HG03064 (cell line): ENCODE data around the gene ANXA11.
A peak's percentile ranks its signal among the peaks of the same experiment; 100 is the strongest.
"Not testable (repeated sequence)": the region's sequence is repeated elsewhere in the genome, so short reads cannot be mapped to it uniquely, and the experiment has no call there.

Experiments
- ATAC-seq: cut with Tn5 transposase; IDR thresholded peaks from one replicate; pipeline ENCODE4 v1.9.1; 2021; ENCODE audit warnings: low read depth; ENCODE audit not compliant: unreplicated experiment

ANXA11 gene

DNA sequence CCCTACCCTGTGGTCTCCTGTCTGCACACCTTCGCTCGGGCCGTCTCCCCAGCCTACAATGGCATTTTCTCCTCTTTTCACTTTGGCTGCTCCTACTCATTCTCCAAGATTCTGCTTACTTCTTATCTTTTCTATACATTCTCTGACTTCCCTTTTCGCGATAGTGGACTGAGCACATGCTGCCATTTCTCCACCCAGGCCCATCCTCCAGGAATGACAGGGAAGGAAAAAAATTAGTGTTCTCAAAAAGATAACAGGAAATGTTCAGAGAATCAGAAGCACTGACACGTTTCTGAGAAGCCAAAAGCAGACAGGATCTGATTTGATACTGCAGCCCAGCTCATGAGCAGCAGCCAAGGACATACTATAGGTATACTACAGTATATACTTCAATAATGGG is 6.4 kb upstream of the ANXA11 start:
- no peak for ATAC-seq

DNA sequence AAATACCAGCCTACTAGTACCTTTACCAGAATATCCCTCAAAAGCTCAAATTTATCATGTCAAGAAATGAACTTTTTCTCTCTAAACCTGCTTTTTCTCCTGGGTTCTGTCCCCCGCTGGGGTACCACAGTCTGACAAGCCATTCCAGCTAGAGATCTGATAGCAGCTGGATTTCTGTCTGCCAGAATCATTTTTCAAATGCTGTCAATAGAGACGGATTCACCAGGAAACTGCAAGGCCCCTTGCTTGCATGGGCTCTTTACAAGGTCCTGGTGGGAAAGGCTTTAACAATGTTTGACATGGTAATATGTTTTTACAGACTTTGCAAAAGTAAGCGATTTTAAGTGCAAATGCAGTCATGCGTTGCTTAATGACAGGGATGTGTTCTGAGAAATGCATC is 4.9 kb upstream of the ANXA11 start:
- ATAC-seq: no peak

- no peak for ATAC-seq
Observed at GRCh38 chr10:80207768-80208370, 2.5 kb upstream of the ANXA11 start.

DNA sequence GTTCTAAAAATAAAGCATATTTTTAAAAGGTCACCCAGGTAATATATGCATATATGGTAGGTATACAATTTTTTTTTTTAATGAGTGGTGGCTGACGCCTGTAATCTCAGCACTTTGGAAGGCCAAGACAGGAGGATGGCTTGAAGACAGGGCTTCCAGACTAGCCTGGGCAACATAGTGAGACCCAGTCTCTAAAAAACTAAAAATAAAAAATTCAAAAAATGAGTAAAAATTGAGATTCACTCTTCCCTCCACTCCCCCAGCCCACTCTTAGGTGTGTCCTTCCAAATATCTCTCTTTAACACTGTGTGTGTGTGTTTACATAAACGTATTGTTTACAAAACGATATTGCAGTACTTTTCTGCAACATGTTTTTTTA is 929 bp upstream of the ANXA11 start:
- no peak for ATAC-seq

GRCh38 chr10:80204677-80205476 is 460 bp downstream of the ANXA11 start:
- peak; percentile 46 for ATAC-seq

GRCh38 chr10:80203835-80204676 is 1.3 kb downstream of the ANXA11 start:
- no peak for ATAC-seq

GRCh38 chr10:80202934-80203834 is 2.2 kb downstream of the ANXA11 start:
- ATAC-seq: peak; percentile 47

DNA sequence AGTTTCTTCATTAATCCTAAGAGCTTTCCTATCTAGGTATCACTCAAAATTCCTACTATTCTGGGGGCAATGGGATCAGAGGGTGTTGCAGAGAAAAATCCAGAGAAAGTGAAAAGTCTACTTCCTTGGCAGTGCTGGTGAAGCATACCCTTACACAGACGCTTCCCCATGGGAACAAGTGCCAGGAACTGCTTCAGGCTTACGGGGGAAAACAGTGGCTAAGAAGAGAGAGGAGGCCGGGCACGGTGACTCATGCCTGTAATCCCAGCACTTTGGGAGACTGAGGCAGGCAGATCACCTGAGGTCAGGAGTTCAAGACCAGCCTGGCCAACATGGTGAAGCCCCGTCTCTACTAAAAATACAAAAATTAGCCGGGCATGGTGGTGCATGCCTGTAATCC is 2.8 kb downstream of the ANXA11 start:
- not testable (repeated sequence) for ATAC-seq

DNA sequence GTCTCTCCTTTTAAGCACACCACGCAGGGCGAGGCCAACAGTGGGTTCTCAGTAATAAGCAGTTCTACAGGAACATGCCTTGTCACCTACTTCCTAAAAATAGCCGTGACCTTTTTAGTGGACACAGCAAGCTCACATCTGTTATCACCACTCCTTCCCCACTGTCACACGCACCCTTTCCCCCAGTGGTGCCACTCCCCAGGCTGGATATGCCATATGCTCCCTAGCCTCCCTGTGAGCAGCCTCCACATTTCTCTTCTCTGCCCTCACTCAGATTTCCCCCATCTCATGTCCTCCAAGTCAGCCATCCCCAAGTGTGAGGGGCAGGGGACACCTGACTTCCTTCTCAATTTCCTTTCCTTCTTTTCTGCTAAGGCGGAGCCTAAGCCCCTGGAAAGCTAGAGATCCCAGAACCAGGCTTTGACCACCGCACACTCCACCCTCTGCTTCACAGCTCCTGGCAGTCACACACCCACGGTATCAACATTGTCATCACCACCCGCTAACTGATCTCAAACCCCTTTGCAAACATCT is 3.7 kb downstream of the ANXA11 start:
- ATAC-seq: no peak

DNA sequence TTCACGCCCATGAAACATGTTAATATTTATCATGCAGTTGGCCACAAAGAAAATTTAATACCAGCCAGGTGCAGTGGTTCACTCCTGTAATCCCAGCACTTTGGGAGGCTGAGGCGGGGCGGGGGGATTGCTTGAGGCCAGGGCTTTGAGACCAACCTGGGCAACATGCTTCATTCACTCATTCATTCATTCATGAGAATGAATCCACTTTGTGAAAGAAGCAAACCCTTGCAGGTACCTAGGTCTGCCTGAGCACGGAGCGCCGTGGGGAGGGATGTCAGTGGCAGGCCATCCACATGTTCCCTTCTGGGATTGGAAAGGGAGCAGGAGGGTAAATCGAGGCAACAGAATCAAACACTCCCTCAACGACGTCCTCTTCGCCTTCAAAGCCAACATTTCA is 4.7 kb downstream of the ANXA11 start:
- ATAC-seq: no peak

- no peak for ATAC-seq
Observed at GRCh38 chr10:80200259-80200658, 5.1 kb downstream of the ANXA11 start.

GRCh38 chr10:80199828-80200227 is 5.5 kb downstream of the ANXA11 start:
- no peak for ATAC-seq

DNA sequence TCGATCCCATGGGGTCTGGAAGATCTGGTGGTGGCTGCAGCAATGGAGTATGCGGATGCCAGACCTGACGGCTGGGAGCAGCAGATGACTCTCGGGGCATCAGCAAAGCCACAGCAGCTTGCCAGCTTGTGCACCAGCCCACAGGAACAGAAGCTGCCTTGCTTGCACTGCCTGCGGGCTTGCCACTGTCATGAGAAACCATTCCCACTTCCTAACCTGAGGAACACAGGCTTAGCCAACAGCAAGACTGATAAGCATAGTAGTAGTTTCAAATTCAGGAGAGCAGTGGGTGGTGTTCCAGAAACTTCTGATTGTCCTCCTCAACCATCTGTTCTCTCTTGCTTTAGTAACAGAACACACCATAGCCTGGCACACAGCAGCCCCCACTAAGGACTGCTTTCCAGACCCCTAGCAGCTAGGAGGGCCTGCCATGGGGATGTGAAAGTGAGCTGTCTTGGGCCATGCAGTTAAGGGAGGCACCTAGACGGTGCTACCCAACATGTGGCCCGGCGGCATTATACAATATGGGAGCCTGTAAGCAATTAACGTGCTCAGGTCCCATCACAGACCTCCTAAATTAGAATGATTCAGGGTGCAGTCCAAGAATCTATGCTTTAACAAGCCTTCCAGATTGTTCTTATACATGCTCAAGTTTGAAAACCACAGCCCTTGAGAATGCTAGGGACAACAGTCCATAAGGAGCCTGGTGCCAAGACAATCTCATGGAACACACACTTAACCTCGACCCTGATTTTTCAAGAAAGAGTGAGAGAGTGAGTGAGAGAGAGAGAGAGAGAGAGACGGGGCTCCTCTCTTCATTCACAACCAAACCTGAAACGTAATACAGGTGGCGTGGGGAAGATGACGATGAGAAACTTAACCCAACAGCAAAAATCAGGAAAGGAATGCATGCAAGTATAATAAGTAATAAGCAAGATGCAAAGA is 7.1 kb downstream of the ANXA11 start:
- ATAC-seq: no peak

DNA sequence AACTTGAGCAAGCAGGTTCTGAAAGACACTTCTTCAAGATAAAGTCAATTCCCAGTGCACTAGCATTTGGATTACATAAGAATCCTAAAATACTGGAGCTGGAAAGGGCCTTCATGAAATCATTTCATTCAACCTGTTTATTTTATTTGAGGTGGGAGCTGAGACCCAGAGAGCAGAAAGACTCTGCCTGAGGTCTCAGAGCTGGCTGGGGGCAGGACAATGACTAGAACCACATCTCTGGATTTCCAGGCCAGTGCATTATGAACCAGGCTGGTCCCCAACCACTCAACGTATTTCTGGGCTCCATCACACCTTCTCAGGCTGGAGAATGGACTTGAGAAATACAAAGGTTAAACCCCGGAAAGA is 8.4 kb downstream of the ANXA11 start:
- ATAC-seq: peak; percentile 13

DNA sequence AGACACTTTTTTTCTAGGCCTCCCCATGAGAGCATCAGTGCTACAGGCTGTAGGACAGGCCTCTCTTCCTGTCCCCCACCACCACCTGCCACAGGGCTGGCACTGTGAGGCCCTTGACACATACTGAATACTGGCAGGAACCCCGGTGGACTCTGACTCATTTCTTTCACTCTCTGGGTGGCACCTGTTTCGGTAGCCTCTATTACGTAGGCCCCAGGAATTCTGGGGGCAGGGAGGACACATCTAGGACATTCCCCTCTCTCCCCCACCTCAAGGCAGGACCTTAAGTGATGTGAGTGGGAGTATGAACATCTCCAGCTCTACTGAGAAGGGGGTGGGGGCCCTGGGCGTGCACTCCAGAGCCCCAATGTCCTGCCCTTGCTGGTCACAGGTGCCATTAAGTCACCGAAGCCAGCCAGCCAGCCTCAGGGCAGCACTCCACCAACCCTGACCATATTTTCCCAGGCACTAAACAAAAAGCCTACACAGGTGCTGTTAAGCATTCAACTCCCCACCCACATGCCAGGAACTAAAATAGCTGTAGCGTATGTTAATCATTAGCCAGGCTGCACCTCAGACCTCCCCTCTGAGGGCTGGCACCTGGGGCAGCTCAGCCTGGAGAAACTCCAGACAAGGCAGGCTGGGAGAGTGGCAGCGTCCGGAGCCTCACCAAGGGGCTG is 8.9 kb downstream of the ANXA11 start:
- ATAC-seq: peak; percentile 79

DNA sequence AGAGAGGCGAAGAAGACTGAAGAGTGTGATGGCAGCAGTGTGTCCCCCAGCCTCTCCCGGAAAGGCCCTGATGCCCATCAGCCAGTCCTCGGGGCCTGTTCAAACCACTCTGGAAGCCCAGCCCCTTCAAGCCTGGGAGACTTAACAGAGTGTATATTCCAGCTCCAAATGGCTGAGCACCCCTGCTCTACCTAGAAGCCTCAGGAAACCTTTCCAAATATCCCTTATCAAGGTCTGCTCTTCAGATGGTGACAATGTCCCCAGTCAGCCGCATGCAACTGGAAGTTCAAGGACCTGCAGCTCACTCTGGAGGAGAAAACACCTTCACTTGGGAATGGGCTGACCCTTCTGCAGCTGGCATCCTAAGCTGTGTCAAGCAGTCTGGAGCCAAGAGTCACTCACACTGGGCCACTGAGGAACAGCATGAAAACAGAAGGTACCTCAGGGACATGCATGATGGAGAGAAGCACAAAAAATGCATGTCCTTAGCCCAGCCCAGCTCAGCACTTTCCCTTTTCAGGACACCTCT is 10.2 kb downstream of the ANXA11 start:
- ATAC-seq: no peak

GRCh38 chr10:80194373-80195045 is 10.8 kb downstream of the ANXA11 start:
- ATAC-seq: no peak

- no peak for ATAC-seq
Observed at GRCh38 chr10:80192553-80192952, 12.8 kb downstream of the ANXA11 start.
